Stomach (tissue), 4 donors: ENCODE measurements around the gene HGD.

ENCODE experiments used
- EP300 ChIP-seq: sonication (generic); formaldehyde crosslinking; IDR thresholded peaks from one replicate; pipeline ENCODE4 v1.6.1; 2017; ENCODE audit warnings: antibody characterized with exemption
- POLR2A ChIP-seq, 4 donors: fragments of 450-650 bp; IDR thresholded peaks; one replicate each; pipeline ENCODE4 v1.6.1; 2016; ENCODE audit warnings: antibody characterized with exemption in 4 of 4, control low read depth in 2 of 4, mild to moderate bottlenecking in 1 of 4, moderate library complexity in 1 of 4
- POLR2AphosphoS5 ChIP-seq, 3 donors: sonication (generic); formaldehyde crosslinking; IDR thresholded peaks; one replicate each; pipeline ENCODE4 v1.6.1; 2016; ENCODE audit warnings: antibody characterized with exemption in 3 of 3
- TF ChIP-seq, protein P1 (sequence below), 7 experiments: fragments of 450-650 bp in 4 of 7; fragments of 200-600 bp in 3 of 7; sonication (generic) in 3 of 7; IDR thresholded peaks; one replicate each; pipeline ENCODE4 v1.5.1; 2016 to 2019; ENCODE audit warnings: antibody characterized with exemption in 7 of 7, control low read depth in 2 of 7, mild to moderate bottlenecking in 1 of 7

DNA sequence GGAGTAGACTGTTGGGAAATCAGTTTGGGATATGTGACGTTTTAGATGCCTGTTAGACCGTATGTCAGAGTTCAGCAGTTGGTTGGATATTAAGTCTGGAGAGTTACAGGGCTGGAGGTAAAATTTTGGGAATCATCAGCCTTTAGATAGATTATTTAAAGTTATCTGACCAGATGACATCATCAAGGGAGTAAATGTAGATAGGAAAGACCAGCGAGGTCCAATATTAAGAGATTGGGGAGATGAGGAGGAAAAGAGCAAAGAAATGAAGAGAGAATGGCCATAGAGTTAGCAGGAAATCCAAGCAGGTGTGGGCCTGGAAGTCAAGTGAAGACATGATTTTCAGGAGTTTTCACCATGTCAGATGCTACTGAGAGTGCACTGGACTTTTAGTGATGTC lies 82.8 kb downstream of the HGD start:
- TF ChIP-seq, protein P1, sequence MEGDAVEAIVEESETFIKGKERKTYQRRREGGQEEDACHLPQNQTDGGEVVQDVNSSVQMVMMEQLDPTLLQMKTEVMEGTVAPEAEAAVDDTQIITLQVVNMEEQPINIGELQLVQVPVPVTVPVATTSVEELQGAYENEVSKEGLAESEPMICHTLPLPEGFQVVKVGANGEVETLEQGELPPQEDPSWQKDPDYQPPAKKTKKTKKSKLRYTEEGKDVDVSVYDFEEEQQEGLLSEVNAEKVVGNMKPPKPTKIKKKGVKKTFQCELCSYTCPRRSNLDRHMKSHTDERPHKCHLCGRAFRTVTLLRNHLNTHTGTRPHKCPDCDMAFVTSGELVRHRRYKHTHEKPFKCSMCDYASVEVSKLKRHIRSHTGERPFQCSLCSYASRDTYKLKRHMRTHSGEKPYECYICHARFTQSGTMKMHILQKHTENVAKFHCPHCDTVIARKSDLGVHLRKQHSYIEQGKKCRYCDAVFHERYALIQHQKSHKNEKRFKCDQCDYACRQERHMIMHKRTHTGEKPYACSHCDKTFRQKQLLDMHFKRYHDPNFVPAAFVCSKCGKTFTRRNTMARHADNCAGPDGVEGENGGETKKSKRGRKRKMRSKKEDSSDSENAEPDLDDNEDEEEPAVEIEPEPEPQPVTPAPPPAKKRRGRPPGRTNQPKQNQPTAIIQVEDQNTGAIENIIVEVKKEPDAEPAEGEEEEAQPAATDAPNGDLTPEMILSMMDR (IDR thresholded peaks at IDR 0.05) = no peak
- TF ChIP-seq POLR2AphosphoS5 (IDR thresholded peaks at IDR 0.05) (no peak), POLR2A (IDR thresholded peaks at IDR 0.05) (no peak), EP300 (no peak)
